GM23338 (cell line): Measurements from ENCODE around the gene BICDL1. TPM values are rescaled to one million over a fixed set of nuclear protein-coding genes. Genes with fewer than 3 reads are reported as not detected.

Source experiments
- ATAC-seq: fragments of 200-7000 bp; cut with Tn5 transposase; 3 replicates; pipeline ENCODE4 v1.9.1; 2020
- DNase-seq: peaks from one replicate; pipeline ENCODE4 v3.0.0-alpha.2; 2015; ENCODE audit warnings: low spot score
- H2AFZ ChIP-seq: fragments of 200-600 bp; sonication (generic); 2 replicates; pipeline ENCODE4 v1.8.0; 2016; ENCODE audit warnings: antibody characterized with exemption, mild to moderate bottlenecking, moderate library complexity
- H3F3A ChIP-seq: fragments of 200-600 bp; sonication (generic); replicated peaks from 2 replicates; pipeline ENCODE4 v1.8.0; 2017; ENCODE audit warnings: antibody characterized with exemption, mixed run types, low read depth
- H3K27ac ChIP-seq: fragments of 200-600 bp; sonication (generic); 2 replicates; pipeline ENCODE4 v1.6.1; 2016; ENCODE audit warnings: low read depth
- H3K27me3 ChIP-seq: fragments of 200-600 bp; sonication (generic); 2 replicates; pipeline ENCODE4 v1.8.0; 2016; ENCODE audit warnings: mild to moderate bottlenecking, mixed run types, moderate library complexity; ENCODE audit not compliant: insufficient read depth
- H3K36me3 ChIP-seq: fragments of 200-600 bp; sonication (generic); 2 replicates; pipeline ENCODE4 v1.8.0; 2016; ENCODE audit warnings: mild to moderate bottlenecking; ENCODE audit not compliant: insufficient read depth
- H3K4me1 ChIP-seq: fragments of 200-600 bp; sonication (generic); 2 replicates; pipeline ENCODE4 v1.8.0; 2016; ENCODE audit warnings: mild to moderate bottlenecking, moderate library complexity; ENCODE audit not compliant: insufficient read depth
- H3K4me2 ChIP-seq: fragments of 200-600 bp; sonication (generic); 2 replicates; pipeline ENCODE4 v1.7.1; 2017; ENCODE audit warnings: mixed run types
- H3K4me3 ChIP-seq: fragments of 200-600 bp; sonication (generic); 2 replicates; pipeline ENCODE4 v1.6.1; 2016; ENCODE audit warnings: mixed run types
- H3K79me2 ChIP-seq: fragments of 200-600 bp; sonication (generic); replicated peaks from 2 replicates; pipeline ENCODE4 v1.8.0; 2017; ENCODE audit warnings: mild to moderate bottlenecking; ENCODE audit not compliant: insufficient read depth
- H3K9me2 ChIP-seq: fragments of 200-600 bp; sonication (generic); 2 replicates; pipeline ENCODE4 v1.8.0; 2017; ENCODE audit not compliant: insufficient read depth
- H4K20me1 ChIP-seq: fragments of 200-600 bp; sonication (generic); replicated peaks from 2 replicates; pipeline ENCODE4 v1.8.0; 2017; ENCODE audit warnings: mild to moderate bottlenecking; ENCODE audit not compliant: insufficient read depth
- H3K27ac Mint-ChIP-seq: 2 replicates; pipeline ENCODE4 v1.8.0; 2020; ENCODE audit warnings: inconsistent platforms, mild to moderate bottlenecking, moderate library complexity, mixed read lengths
- H3K27me3 Mint-ChIP-seq: 3 replicates; pipeline ENCODE4 v1.8.0; 2022; ENCODE audit warnings: low read depth, mild to moderate bottlenecking, moderate library complexity, mixed read lengths, inconsistent platforms; ENCODE audit not compliant: insufficient read depth, poor library complexity
- H3K36me3 Mint-ChIP-seq: 3 replicates; pipeline ENCODE4 v1.8.0; 2021; ENCODE audit warnings: low read depth, mild to moderate bottlenecking, inconsistent platforms, moderate library complexity, mixed read lengths
- H3K4me1 Mint-ChIP-seq: 3 replicates; pipeline ENCODE4 v1.8.0; 2020; ENCODE audit warnings: mild to moderate bottlenecking, inconsistent platforms, mixed read lengths
- H3K4me3 Mint-ChIP-seq: 3 replicates; pipeline ENCODE4 v1.8.0; 2021; ENCODE audit warnings: moderate library complexity, mild to moderate bottlenecking, inconsistent platforms, mixed read lengths
- H3K9me3 Mint-ChIP-seq: 3 replicates; pipeline ENCODE4 v1.8.0; 2020; ENCODE audit warnings: moderate library complexity, mild to moderate bottlenecking, inconsistent platforms, mixed read lengths
- CREB1 ChIP-seq: fragments of 250-450 bp; sonication (Bioruptor Pico); IDR thresholded peaks from 2 replicates; pipeline ENCODE4 v1.5.0; 2020; ENCODE audit warnings: low read depth, mild to moderate bottlenecking, moderate library complexity
- EZH2phosphoT487 ChIP-seq: fragments of 200-600 bp; sonication (generic); IDR thresholded peaks from one replicate; pipeline ENCODE4 v1.8.1; 2018; ENCODE audit warnings: antibody characterized with exemption; ENCODE audit not compliant: unreplicated experiment
- ZNF114 ChIP-seq: fragments of 250-450 bp; sonication (Bioruptor Pico); IDR thresholded peaks from 2 replicates; pipeline ENCODE4 v1.5.0; 2020; ENCODE audit warnings: mild to moderate bottlenecking, moderate library complexity
- ZNF331 ChIP-seq: fragments of 250-450 bp; sonication (Bioruptor Pico); IDR thresholded peaks from 2 replicates; pipeline ENCODE4 v1.5.0; 2020; ENCODE audit warnings: low read depth, mild to moderate bottlenecking, moderate library complexity
- polyA plus RNA-seq: library from polyadenylated mRNA; unstranded; fragments of >200 nt; fragmentation: Nextera tagmentation; extraction: Ambion mirVana; gene quantifications from 2 replicates; pipeline ENCODE4 v1.2.1, GENCODE V29; 2016
- total RNA-seq: library from RNA; depleted of rRNA; stranded (reverse); fragments of >200 nt; shearing (Covaris generic); gene quantifications from 2 replicates; pipeline ENCODE4 v1.2.3, GENCODE V29; 2014
- TF ChIP-seq, protein P1 (sequence below): fragments of 250-450 bp; sonication (Bioruptor Pico); IDR thresholded peaks from 2 replicates; pipeline ENCODE4 v1.5.0; 2020; ENCODE audit warnings: mild to moderate bottlenecking, moderate library complexity
- TF ChIP-seq, protein P2 (sequence below): IDR thresholded peaks from 2 replicates; pipeline ENCODE4 v1.6.1; 2016; ENCODE audit warnings: antibody characterized with exemption

The BICDL1 gene
- total and polyA plus RNA-seq, 2 experiments from 2014 or later: 14.0 to 25.7 TPM

- TF ChIP-seq, protein P1, sequence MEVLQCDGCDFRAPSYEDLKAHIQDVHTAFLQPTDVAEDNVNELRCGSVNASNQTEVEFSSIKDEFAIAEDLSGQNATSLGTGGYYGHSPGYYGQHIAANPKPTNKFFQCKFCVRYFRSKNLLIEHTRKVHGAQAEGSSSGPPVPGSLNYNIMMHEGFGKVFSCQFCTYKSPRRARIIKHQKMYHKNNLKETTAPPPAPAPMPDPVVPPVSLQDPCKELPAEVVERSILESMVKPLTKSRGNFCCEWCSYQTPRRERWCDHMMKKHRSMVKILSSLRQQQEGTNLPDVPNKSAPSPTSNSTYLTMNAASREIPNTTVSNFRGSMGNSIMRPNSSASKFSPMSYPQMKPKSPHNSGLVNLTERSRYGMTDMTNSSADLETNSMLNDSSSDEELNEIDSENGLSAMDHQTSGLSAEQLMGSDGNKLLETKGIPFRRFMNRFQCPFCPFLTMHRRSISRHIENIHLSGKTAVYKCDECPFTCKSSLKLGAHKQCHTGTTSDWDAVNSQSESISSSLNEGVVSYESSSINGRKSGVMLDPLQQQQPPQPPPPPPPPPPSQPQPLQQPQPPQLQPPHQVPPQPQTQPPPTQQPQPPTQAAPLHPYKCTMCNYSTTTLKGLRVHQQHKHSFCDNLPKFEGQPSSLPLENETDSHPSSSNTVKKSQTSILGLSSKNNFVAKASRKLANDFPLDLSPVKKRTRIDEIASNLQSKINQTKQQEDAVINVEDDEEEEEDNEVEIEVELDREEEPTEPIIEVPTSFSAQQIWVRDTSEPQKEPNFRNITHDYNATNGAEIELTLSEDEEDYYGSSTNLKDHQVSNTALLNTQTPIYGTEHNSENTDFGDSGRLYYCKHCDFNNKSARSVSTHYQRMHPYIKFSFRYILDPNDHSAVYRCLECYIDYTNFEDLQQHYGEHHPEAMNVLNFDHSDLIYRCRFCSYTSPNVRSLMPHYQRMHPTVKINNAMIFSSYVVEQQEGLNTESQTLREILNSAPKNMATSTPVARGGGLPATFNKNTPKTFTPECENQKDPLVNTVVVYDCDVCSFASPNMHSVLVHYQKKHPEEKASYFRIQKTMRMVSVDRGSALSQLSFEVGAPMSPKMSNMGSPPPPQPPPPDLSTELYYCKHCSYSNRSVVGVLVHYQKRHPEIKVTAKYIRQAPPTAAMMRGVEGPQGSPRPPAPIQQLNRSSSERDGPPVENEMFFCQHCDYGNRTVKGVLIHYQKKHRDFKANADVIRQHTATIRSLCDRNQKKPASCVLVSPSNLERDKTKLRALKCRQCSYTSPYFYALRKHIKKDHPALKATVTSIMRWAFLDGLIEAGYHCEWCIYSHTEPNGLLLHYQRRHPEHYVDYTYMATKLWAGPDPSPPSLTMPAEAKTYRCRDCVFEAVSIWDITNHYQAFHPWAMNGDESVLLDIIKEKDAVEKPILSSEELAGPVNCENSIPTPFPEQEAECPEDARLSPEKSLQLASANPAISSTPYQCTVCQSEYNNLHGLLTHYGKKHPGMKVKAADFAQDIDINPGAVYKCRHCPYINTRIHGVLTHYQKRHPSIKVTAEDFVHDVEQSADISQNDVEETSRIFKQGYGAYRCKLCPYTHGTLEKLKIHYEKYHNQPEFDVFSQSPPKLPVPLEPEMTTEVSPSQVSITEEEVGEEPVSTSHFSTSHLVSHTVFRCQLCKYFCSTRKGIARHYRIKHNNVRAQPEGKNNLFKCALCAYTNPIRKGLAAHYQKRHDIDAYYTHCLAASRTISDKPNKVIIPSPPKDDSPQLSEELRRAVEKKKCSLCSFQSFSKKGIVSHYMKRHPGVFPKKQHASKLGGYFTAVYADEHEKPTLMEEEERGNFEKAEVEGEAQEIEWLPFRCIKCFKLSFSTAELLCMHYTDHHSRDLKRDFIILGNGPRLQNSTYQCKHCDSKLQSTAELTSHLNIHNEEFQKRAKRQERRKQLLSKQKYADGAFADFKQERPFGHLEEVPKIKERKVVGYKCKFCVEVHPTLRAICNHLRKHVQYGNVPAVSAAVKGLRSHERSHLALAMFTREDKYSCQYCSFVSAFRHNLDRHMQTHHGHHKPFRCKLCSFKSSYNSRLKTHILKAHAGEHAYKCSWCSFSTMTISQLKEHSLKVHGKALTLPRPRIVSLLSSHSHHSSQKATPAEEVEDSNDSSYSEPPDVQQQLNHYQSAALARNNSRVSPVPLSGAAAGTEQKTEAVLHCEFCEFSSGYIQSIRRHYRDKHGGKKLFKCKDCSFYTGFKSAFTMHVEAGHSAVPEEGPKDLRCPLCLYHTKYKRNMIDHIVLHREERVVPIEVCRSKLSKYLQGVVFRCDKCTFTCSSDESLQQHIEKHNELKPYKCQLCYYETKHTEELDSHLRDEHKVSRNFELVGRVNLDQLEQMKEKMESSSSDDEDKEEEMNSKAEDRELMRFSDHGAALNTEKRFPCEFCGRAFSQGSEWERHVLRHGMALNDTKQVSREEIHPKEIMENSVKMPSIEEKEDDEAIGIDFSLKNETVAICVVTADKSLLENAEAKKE: no peak
- TF ChIP-seq ZNF331 (CRISPR knock-in tag): no peak
- no peak for TF ChIP-seq CREB1 (CRISPR knock-in tag)
- TF ChIP-seq ZNF114 (CRISPR knock-in tag): no peak
Measured at GRCh38 chr12:120132054-120132836, 143.2 kb downstream of the BICDL1 start (continued).

GRCh38 chr12:120132863-120133385 is 143.9 kb downstream of the BICDL1 start:
- H4K20me1 ChIP-seq: peaks cover 4% of the 10 kb centered on the region
- peaks cover 8% of the 10 kb centered on the region for H3K27me3 Mint-ChIP-seq
- DNase-seq: no peak
- TF ChIP-seq, protein P2, sequence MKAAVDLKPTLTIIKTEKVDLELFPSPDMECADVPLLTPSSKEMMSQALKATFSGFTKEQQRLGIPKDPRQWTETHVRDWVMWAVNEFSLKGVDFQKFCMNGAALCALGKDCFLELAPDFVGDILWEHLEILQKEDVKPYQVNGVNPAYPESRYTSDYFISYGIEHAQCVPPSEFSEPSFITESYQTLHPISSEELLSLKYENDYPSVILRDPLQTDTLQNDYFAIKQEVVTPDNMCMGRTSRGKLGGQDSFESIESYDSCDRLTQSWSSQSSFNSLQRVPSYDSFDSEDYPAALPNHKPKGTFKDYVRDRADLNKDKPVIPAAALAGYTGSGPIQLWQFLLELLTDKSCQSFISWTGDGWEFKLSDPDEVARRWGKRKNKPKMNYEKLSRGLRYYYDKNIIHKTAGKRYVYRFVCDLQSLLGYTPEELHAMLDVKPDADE: no peak
- no peak for TF ChIP-seq CREB1 (CRISPR knock-in tag)
- no peak for TF ChIP-seq ZNF331 (CRISPR knock-in tag)
- TF ChIP-seq, protein P1: no peak
- no peak for TF ChIP-seq EZH2phosphoT487

More at GRCh38 chr12:120132863-120133385, 143.9 kb downstream of the BICDL1 start:
- H3K27ac ChIP-seq: no peak overlapping the region
- 0 out of 2 replicates have a peak, but pooled peaks cover under 1% of the 10 kb centered on the region for H3K4me1 ChIP-seq
- Mint-ChIP-seq H3K9me3 (no peaks in the 10 kb centered on the region), H3K4me3 (no peak overlapping the region), H3K36me3 (peaks cover 98% of the 10 kb centered on the region), H3K27ac (0 out of 2 replicates have a peak overlapping the region, but pooled peaks have one; percentile 15), H3K4me1 (no peaks in the 10 kb centered on the region; the same call in 2 of the 3 replicates)
- H3F3A ChIP-seq: 0 out of 2 replicates have a peak, but pooled peaks cover 5% of the 10 kb centered on the region
- H3K79me2 ChIP-seq: no peaks in the 10 kb centered on the region
- no peaks in the 10 kb centered on the region for H3K9me2 ChIP-seq
- no peaks in the 10 kb centered on the region for H3K27me3 ChIP-seq
- no peak overlapping the region for H3K4me2 ChIP-seq
- H2AFZ ChIP-seq: no peak overlapping the region
- peaks cover 82% of the 10 kb centered on the region for H3K36me3 ChIP-seq
- no peak for ATAC-seq
- no peak overlapping the region for H3K4me3 ChIP-seq
